Upper lobe of left lung (tissue), 4 donors: ENCODE results near the gene NRXN3.

Experiments
- CTCF ChIP-seq, 6 experiments: fragments of 450-650 bp in 4 of 6; fragments of 200-600 bp in 2 of 6; sonication (generic) in 2 of 6; IDR thresholded peaks; one replicate each; pipeline ENCODE4 v1.5.1; 2016 to 2019; ENCODE audit warnings: antibody characterized with exemption in 6 of 6
- EP300 ChIP-seq, 4 donors: sonication (generic); formaldehyde crosslinking; IDR thresholded peaks; one replicate each; pipeline ENCODE4 v1.5.1; 2017; ENCODE audit warnings: antibody characterized with exemption in 4 of 4, control low read depth in 2 of 4
- POLR2A ChIP-seq, 4 donors: fragments of 450-650 bp; IDR thresholded peaks; one replicate each; pipeline ENCODE4 v1.5.1; 2016 to 2017; ENCODE audit warnings: antibody characterized with exemption in 4 of 4, mild to moderate bottlenecking in 2 of 4
- POLR2AphosphoS5 ChIP-seq, 2 donors: sonication (generic); formaldehyde crosslinking; IDR thresholded peaks; one replicate each; pipeline ENCODE4 v1.5.1; 2017; ENCODE audit warnings: antibody characterized with exemption in 2 of 2

GRCh38 chr14:79407572-79407971 lies 1237.4 kb downstream of the NRXN3 start:
- TF ChIP-seq POLR2AphosphoS5 (IDR thresholded peaks at IDR 0.05) (no peak), POLR2A (IDR thresholded peaks at IDR 0.05) (no peak), CTCF (IDR thresholded peaks at IDR 0.05) (no peak), EP300 (IDR thresholded peaks at IDR 0.05) (no peak)
